MG63 (cell line): ENCODE data around the gene AK5. TPM values are rescaled to one million over a fixed set of nuclear protein-coding genes. Genes with fewer than 3 reads are reported as not detected.

Source experiments
- DNase-seq: peaks from one replicate; pipeline ENCODE4 v3.0.0-alpha.2; 2020
- H3K27me3 ChIP-seq: fragments of 250-450 bp; sonication (Bioruptor Pico); 2 replicates; pipeline ENCODE4 v1.5.1; 2020; ENCODE audit warnings: mild to moderate bottlenecking, moderate library complexity
- H3K36me3 ChIP-seq: fragments of 250-450 bp; sonication (Bioruptor Pico); 2 replicates; pipeline ENCODE4 v1.5.1; 2020; ENCODE audit warnings: mild to moderate bottlenecking, moderate library complexity
- H3K4me3 ChIP-seq: fragments of 250-450 bp; sonication (Bioruptor Pico); 2 replicates; pipeline ENCODE4 v1.5.1; 2020; ENCODE audit warnings: mild to moderate bottlenecking, moderate library complexity
- H3K9me3 ChIP-seq: fragments of 250-450 bp; sonication (Bioruptor Pico); 2 replicates; pipeline ENCODE4 v1.5.1; 2020; ENCODE audit warnings: mild to moderate bottlenecking, moderate library complexity
- total RNA-seq: library from RNA; depleted of rRNA; stranded (reverse); fragments of >200 nt; shearing (Covaris generic); gene quantifications from 2 replicates; pipeline ENCODE4 v1.2.3, GENCODE V29; 2014; ENCODE audit warnings: low replicate concordance; rRNA removed

Gene AK5
- total RNA-seq, 1 experiment from 2014 or later: 10.9 TPM

GRCh38 chr1:77594366-77595112 is 312.7 kb downstream of the AK5 start:
- Histone ChIP-seq H3K4me3 (no peak overlapping the region), H3K36me3 (peaks cover 36% of the 10 kb centered on the region), H3K27me3 (no peaks in the 10 kb centered on the region), H3K9me3 (no peaks in the 10 kb centered on the region)
- no peak for DNase-seq

- Histone ChIP-seq H3K27me3 (no peaks in the 10 kb centered on the region), H3K4me3 (no peak overlapping the region), H3K9me3 (no peaks in the 10 kb centered on the region), H3K36me3 (peaks cover 36% of the 10 kb centered on the region)
- no peak for DNase-seq
Observed at GRCh38 chr1:77597310-77597709, 315.5 kb downstream of the AK5 start.

- Histone ChIP-seq H3K4me3 (no peak overlapping the region), H3K9me3 (peaks cover 21% of the 10 kb centered on the region), H3K36me3 (peaks cover 39% of the 10 kb centered on the region), H3K27me3 (no peaks in the 10 kb centered on the region)
- DNase-seq: peak; percentile 49
Observed at GRCh38 chr1:77605246-77606026, 323.6 kb downstream of the AK5 start.

GRCh38 chr1:77608893-77609292 is 327.1 kb downstream of the AK5 start:
- no peak for DNase-seq
- Histone ChIP-seq H3K36me3 (peaks cover 46% of the 10 kb centered on the region), H3K9me3 (peaks cover 27% of the 10 kb centered on the region), H3K4me3 (no peak overlapping the region), H3K27me3 (no peaks in the 10 kb centered on the region)

Other genes starting within 250 kb of the AK5 start
- gene PIGK, start 62.6 kb upstream of the AK5 start, total RNA-seq: 30.9 and 64.4 TPM in 2 replicates